WTC11 (cell line): Measurements from ENCODE around the gene MINDY4B. TPM values are rescaled to one million over a fixed set of nuclear protein-coding genes. Genes with fewer than 3 reads are reported as not detected.
A peak's percentile ranks its signal among the peaks of the same experiment; 100 is the strongest.
"Not testable (repeated sequence)": the region's sequence is repeated elsewhere in the genome, so short reads cannot be mapped to it uniquely, and the experiment has no call there.

Source experiments
- ATAC-seq: fragments of 200-7000 bp; cut with Tn5 transposase; 2 replicates; pipeline ENCODE4 v1.10.0; 2021; ENCODE audit warnings: mild to moderate bottlenecking, moderate library complexity
- CTCF ChIA-PET: fragments of 300-600 bp; sonication (Branson Sonifier 250); formaldehyde crosslinking; loops from one replicate; lab custom pipeline; 2021; ENCODE audit warnings: antibody characterized with exemption; lab: Charles Lee
- POLR2A ChIA-PET: fragments of 350-600 bp; sonication (Branson Sonifier 250); formaldehyde crosslinking; loops from one replicate; lab custom pipeline; 2021; ENCODE audit warnings: antibody characterized with exemption; lab: Charles Lee
- DNase-seq: peaks from one replicate; pipeline ENCODE4 v3.0.0; 2021; ENCODE audit warnings: low spot score
- H3K27ac Mint-ChIP-seq: 2 replicates; pipeline ENCODE4 v1.8.0; 2021; ENCODE audit warnings: mixed read lengths
- H3K27me3 Mint-ChIP-seq: 2 replicates; pipeline ENCODE4 v1.8.0; 2021; ENCODE audit warnings: low read depth, mild to moderate bottlenecking, moderate library complexity, mixed read lengths
- H3K36me3 Mint-ChIP-seq: 2 replicates; pipeline ENCODE4 v1.8.0; 2021; ENCODE audit warnings: mixed read lengths
- H3K4me1 Mint-ChIP-seq: 2 replicates; pipeline ENCODE4 v1.8.0; 2022; ENCODE audit warnings: mixed read lengths
- H3K4me3 Mint-ChIP-seq: 2 replicates; pipeline ENCODE4 v1.8.0; 2021; ENCODE audit warnings: mild to moderate bottlenecking, moderate library complexity, mixed read lengths
- H3K9me3 Mint-ChIP-seq: 2 replicates; pipeline ENCODE4 v1.8.0; 2021; ENCODE audit warnings: mixed read lengths
- CDX4 ChIP-seq: fragments of 250-450 bp; sonication (Bioruptor Pico); IDR thresholded peaks from 2 replicates; pipeline ENCODE4 v1.9.0; 2021; ENCODE audit warnings: moderate library complexity, mild to moderate bottlenecking, inconsistent platforms, borderline replicate concordance
- CREB1 ChIP-seq: sonication (generic); formaldehyde crosslinking; IDR thresholded peaks from 2 replicates; pipeline ENCODE4 v1.8.0; 2023; ENCODE audit warnings: mild to moderate bottlenecking, missing genetic modification reagents
- E2F4 ChIP-seq: sonication (generic); formaldehyde crosslinking; IDR thresholded peaks from 2 replicates; pipeline ENCODE4 v1.8.1; 2022; ENCODE audit warnings: low read depth, mild to moderate bottlenecking, moderate library complexity, missing genetic modification reagents, borderline replicate concordance
- EMX1 ChIP-seq: fragments of 250-450 bp; sonication (Bioruptor Pico); IDR thresholded peaks from 2 replicates; pipeline ENCODE4 v1.8.0; 2021; ENCODE audit warnings: mild to moderate bottlenecking
- ERG ChIP-seq: fragments of 250-450 bp; sonication (Bioruptor Pico); IDR thresholded peaks from 2 replicates; pipeline ENCODE4 v1.8.0; 2021; ENCODE audit warnings: mild to moderate bottlenecking
- HMGXB4 ChIP-seq: sonication (generic); formaldehyde crosslinking; IDR thresholded peaks from 2 replicates; pipeline ENCODE4 v1.8.1; 2023; ENCODE audit warnings: mild to moderate bottlenecking, moderate library complexity, missing genetic modification reagents
- SOX15 ChIP-seq: fragments of 250-450 bp; sonication (Bioruptor Pico); IDR thresholded peaks from 2 replicates; pipeline ENCODE4 v1.9.0; 2021; ENCODE audit warnings: mild to moderate bottlenecking
- USF2 ChIP-seq: sonication (generic); formaldehyde crosslinking; IDR thresholded peaks from 2 replicates; pipeline ENCODE4 v1.8.1; 2023; ENCODE audit warnings: mild to moderate bottlenecking, missing genetic modification reagents, moderate library complexity
- ZNF121 ChIP-seq: sonication (generic); formaldehyde crosslinking; IDR thresholded peaks from 2 replicates; pipeline ENCODE4 v1.8.0; 2023; ENCODE audit warnings: missing genetic modification reagents
- ZNF263 ChIP-seq: sonication (generic); formaldehyde crosslinking; IDR thresholded peaks from 2 replicates; pipeline ENCODE4 v1.8.1; 2022; ENCODE audit warnings: low read depth, mild to moderate bottlenecking, moderate library complexity, missing genetic modification reagents
- total RNA-seq: library from RNA; stranded (reverse); gene quantifications from 3 replicates; pipeline ENCODE4 v1.2.3, GENCODE V29; 2021

The MINDY4B gene
- total RNA-seq, 1 experiment from 2014 or later, result not detected

- TF ChIP-seq CDX4 (CRISPR knock-in tag), result no peak
Measured at GRCh38 chr3:150861851-150862250, 43.4 kb downstream of the MINDY4B start (continued).

GRCh38 chr3:150857936-150858335 is 47.3 kb downstream of the MINDY4B start:
- POLR2A ChIA-PET, result not testable (repeated sequence)

GRCh38 chr3:150850191-150850590 is 55.0 kb downstream of the MINDY4B start:
- POLR2A ChIA-PET, result no interaction called here
- Mint-ChIP-seq H3K9me3 (peaks cover 40% of the 10 kb centered on the region), H3K27ac (no peak overlapping the region), H3K4me3 (no peak overlapping the region), H3K27me3 (peaks cover 2% of the 10 kb centered on the region; the same call in 1 of the 2 replicates), H3K36me3 (peaks cover 21% of the 10 kb centered on the region), H3K4me1 (peaks cover 17% of the 10 kb centered on the region)
- CTCF ChIA-PET, result no interaction called here
- no peak for ATAC-seq
- TF ChIP-seq USF2 (CRISPR knock-in tag), result no peak
- TF ChIP-seq E2F4 (CRISPR knock-in tag), result no peak
- DNase-seq, result no peak

More at GRCh38 chr3:150857936-150858335, 47.3 kb downstream of the MINDY4B start:
- Mint-ChIP-seq H3K4me1 (peaks cover 14% of the 10 kb centered on the region), H3K9me3 (peaks cover 24% of the 10 kb centered on the region)
- DNase-seq, CTCF ChIA-PET, H3K4me3 Mint-ChIP-seq, H3K27me3 Mint-ChIP-seq, H3K27ac Mint-ChIP-seq, H3K36me3 Mint-ChIP-seq, ATAC-seq: not testable (repeated sequence)

GRCh38 chr3:150848864-150849263 is 56.4 kb downstream of the MINDY4B start:
- TF ChIP-seq ZNF121, result 0 out of 2 replicates have a peak, but pooled peaks have one; percentile 11
- TF ChIP-seq CREB1 (CRISPR knock-in tag), result no peak
- H3K27me3 Mint-ChIP-seq, result peaks cover 2% of the 10 kb centered on the region; the same call in 1 of the 2 replicates
- ATAC-seq (peak; percentile 66), DNase-seq (no peak)
- no peak overlapping the region for H3K4me3 Mint-ChIP-seq
- peaks cover 30% of the 10 kb centered on the region for H3K4me1 Mint-ChIP-seq
- H3K27ac Mint-ChIP-seq, result no peak overlapping the region
- peaks cover 31% of the 10 kb centered on the region for H3K9me3 Mint-ChIP-seq
- peaks cover 21% of the 10 kb centered on the region for H3K36me3 Mint-ChIP-seq
- CTCF ChIA-PET, result no interaction called here
- POLR2A ChIA-PET, result no interaction called here

GRCh38 chr3:150847433-150847832 is 57.8 kb downstream of the MINDY4B start:
- TF ChIP-seq ZNF263 (CRISPR knock-in tag) (no peak), ERG (CRISPR knock-in tag) (no peak), HMGXB4 (CRISPR knock-in tag) (no peak), SOX15 (CRISPR knock-in tag) (no peak), EMX1 (CRISPR knock-in tag) (no peak), USF2 (CRISPR knock-in tag) (no peak)
- no peak overlapping the region for H3K27ac Mint-ChIP-seq
- POLR2A ChIA-PET, result no interaction called here
- peaks cover 21% of the 10 kb centered on the region for H3K36me3 Mint-ChIP-seq
- peaks cover 42% of the 10 kb centered on the region for H3K4me1 Mint-ChIP-seq
- H3K9me3 Mint-ChIP-seq, result peaks cover 26% of the 10 kb centered on the region
- ATAC-seq (no peak), DNase-seq (no peak)
- peaks cover 13% of the 10 kb centered on the region for H3K27me3 Mint-ChIP-seq
- CTCF ChIA-PET, result no interaction called here
- no peak overlapping the region for H3K4me3 Mint-ChIP-seq
